ENCODE data around the gene SMURF1.

SMURF1 gene

DNA sequence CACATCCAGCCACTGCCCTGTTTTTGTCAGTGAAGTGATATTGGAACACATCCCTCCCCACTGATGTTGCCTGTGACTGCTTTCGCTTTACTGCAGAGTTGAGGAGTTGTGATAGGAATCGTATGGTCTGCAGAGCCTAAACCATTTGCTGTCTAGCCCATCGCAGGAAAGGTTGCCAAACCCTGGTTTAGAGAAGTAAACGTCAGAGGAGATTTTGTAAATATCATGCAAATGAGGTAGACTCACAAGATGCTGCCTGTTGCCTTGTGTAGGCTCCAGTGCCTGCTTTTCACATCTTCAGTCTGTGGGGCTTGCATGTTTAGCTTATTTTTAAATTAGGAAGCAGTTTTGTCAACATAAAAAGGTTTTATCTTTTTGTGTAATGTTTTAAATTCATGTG, 158.5 kb downstream of the SMURF1 start:
- DNase-seq (ENCODE audit: low read depth), result no peak

- no peak for DNase-seq (ENCODE audit: low read depth)
Observed at GRCh38 chr7:98984126-98984525, 159.8 kb downstream of the SMURF1 start.

DNA sequence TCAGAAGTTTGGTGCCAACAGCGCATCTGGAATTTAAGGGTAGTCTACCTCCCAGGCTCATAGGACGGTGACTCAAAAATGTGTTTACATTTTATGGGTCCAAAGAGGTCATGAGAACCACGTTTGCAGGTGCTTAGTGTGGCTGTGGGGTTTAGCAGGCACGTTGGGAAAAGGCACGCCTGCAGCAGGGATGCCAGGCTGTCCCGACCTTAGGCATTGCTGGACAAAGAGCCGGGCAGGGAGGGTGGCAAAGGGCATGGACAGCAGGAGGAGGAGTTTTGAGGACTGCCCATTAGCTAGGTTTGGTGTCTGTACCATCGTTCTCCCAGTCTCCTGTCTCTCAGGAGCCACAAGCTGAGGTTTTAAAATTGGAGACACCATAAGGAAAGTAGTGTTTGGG, 161.2 kb downstream of the SMURF1 start:
- no peak for DNase-seq (ENCODE audit: low read depth)

GRCh38 chr7:98981701-98982100, 162.2 kb downstream of the SMURF1 start:
- DNase-seq (ENCODE audit: low read depth), result no peak

DNA sequence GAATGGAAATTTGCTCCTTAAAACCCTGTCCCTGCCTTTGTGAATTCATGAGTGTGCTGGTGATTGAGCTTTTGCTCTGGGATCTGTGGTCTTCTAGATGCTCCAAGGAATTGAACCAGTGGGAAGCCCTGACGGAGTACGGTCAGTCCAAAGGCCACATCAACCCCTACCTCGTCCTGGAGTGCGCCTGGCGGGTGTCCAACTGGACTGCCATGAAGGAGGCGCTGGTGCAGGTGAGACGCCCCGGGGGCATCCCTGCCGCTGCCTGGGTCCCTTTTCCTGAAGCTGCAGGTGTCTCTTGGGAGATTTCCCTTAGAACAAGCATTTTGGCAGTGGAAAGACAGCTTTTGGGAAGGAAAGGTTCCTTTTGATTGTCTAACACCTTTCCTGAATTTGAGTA, 165.2 kb downstream of the SMURF1 start:
- DNase-seq (ENCODE audit: low read depth), result no peak
